Endothelial cell of umbilical vein (primary cell): ENCODE data around the gene IKZF1. TPM values are rescaled to one million over a fixed set of nuclear protein-coding genes. Genes with fewer than 3 reads are reported as not detected.

Source experiments
- BruUV-seq: library from RNA; stranded (reverse); fragments of 400-500 nt; replicated peaks from 2 replicates; lab custom pipeline; 2021; lab: Mats Ljungman, UMichigan
- CTCF ChIA-PET: fragments of 300-600, 350-600 bp; sonication (Branson Sonifier 250); formaldehyde crosslinking; loops from one replicate; lab custom pipeline; 2021; ENCODE audit warnings: antibody characterized with exemption, inconsistent platforms; lab: Charles Lee
- POLR2A ChIA-PET: fragments of 300-600, 350-600 bp; sonication (Branson Sonifier 250); formaldehyde crosslinking; loops from one replicate; lab custom pipeline; 2021; ENCODE audit warnings: antibody characterized with exemption, inconsistent platforms; lab: Charles Lee
- DNase-seq: peaks from one replicate; pipeline ENCODE4 v3.0.0-alpha.2; 2011; ENCODE audit warnings: low read depth, low spot score
- FAIRE-seq: peaks from 2 replicates; lab custom pipeline; 2011; peaks lifted over from hg19 to GRCh38; lab: Jason Lieb, UNC
- H2AFZ ChIP-seq: 2 replicates; pipeline ENCODE4 v1.6.0; 2012; ENCODE audit warnings: low read depth, low read length, control low read depth, inconsistent platforms
- H3K27ac ChIP-seq: 2 replicates; pipeline ENCODE4 v1.5.1; 2011; ENCODE audit warnings: low read depth, mild to moderate bottlenecking, control low read depth, low read length, moderate library complexity; ENCODE audit not compliant: insufficient read depth
- H3K27me3 ChIP-seq, 2 experiments: 2 replicates each; pipeline versions ENCODE4 v1.6.0 to v1.6.1; 2011; ENCODE audit warnings: low read length in 2 of 2, mixed read lengths in 1 of 2; ENCODE audit not compliant: control insufficient read depth in 2 of 2, insufficient read depth in 2 of 2
- H3K36me3 ChIP-seq, 2 experiments: 2 replicates in 1 of 2; 3 replicates in 1 of 2; pipeline ENCODE4 v1.5.1; 2011; ENCODE audit warnings: low read length in 2 of 2, mild to moderate bottlenecking in 1 of 2, moderate library complexity in 1 of 2; ENCODE audit not compliant: control insufficient read depth in 2 of 2, insufficient read depth in 2 of 2; ENCODE audit errors: extremely low read depth in 1 of 2
- H3K4me1 ChIP-seq: 3 replicates; pipeline ENCODE4 v1.5.1; 2011; ENCODE audit warnings: mild to moderate bottlenecking, low read length; ENCODE audit not compliant: control insufficient read depth, insufficient read depth; ENCODE audit errors: extremely low read depth
- H3K4me2 ChIP-seq: 2 replicates; pipeline ENCODE4 v1.6.1; 2011; ENCODE audit warnings: low read length, control low read depth, mixed read lengths; ENCODE audit not compliant: insufficient read depth
- H3K4me3 ChIP-seq, 3 experiments: fragments of 200-600 bp in 1 of 3; sonication (generic), shearing (Covaris generic) in 1 of 3; replicated peaks in 1 of 3; 2 replicates each; pipeline ENCODE4 v1.5.1; 2011 to 2016; ENCODE audit warnings: control low read depth in 3 of 3, low read length in 3 of 3, mild to moderate bottlenecking in 2 of 3, inconsistent platforms in 1 of 3, low read depth in 1 of 3, moderate library complexity in 1 of 3; ENCODE audit not compliant: insufficient read depth in 1 of 3
- H3K79me2 ChIP-seq: 2 replicates; pipeline ENCODE4 v1.6.0; 2012; ENCODE audit warnings: low read length, inconsistent platforms; ENCODE audit not compliant: control insufficient read depth, insufficient read depth
- H3K9ac ChIP-seq: replicated peaks from 2 replicates; pipeline ENCODE3; 2011; ENCODE audit warnings: low read length, control low read depth; ENCODE audit not compliant: insufficient read depth; ENCODE audit errors: extremely low read depth
- H3K9me1 ChIP-seq: replicated peaks from 3 replicates; pipeline ENCODE4 v1.6.0; 2011; ENCODE audit warnings: mild to moderate bottlenecking, low read length; ENCODE audit not compliant: control insufficient read depth, insufficient read depth; ENCODE audit errors: extremely low read depth
- H3K9me3 ChIP-seq: replicated peaks from 2 replicates; pipeline ENCODE4 v1.5.1; 2012; ENCODE audit warnings: low read length, inconsistent platforms; ENCODE audit not compliant: control insufficient read depth, insufficient read depth
- H4K20me1 ChIP-seq: replicated peaks from 2 replicates; pipeline ENCODE3; 2011; ENCODE audit warnings: mild to moderate bottlenecking, low read length; ENCODE audit not compliant: control insufficient read depth, insufficient read depth; ENCODE audit errors: extremely low read depth
- EZH2 ChIP-seq: IDR thresholded peaks from 2 replicates; pipeline ENCODE4 v1.6.1; 2012; ENCODE audit warnings: borderline replicate concordance, low read depth, mild to moderate bottlenecking, moderate library complexity, low read length, inconsistent platforms; ENCODE audit not compliant: severe bottlenecking
- FOS ChIP-seq: IDR thresholded peaks from 2 replicates; pipeline ENCODE4 v1.6.1; 2011; ENCODE audit warnings: mild to moderate bottlenecking, low read length, moderate library complexity, borderline replicate concordance; ENCODE audit not compliant: insufficient read depth
- GATA2 ChIP-seq: IDR thresholded peaks from 2 replicates; pipeline ENCODE4 v1.7.0; 2011; ENCODE audit warnings: low read depth, mild to moderate bottlenecking, moderate library complexity, mixed read lengths, low read length; ENCODE audit not compliant: insufficient read length, insufficient read depth
- JUN ChIP-seq: IDR thresholded peaks from 2 replicates; pipeline ENCODE4 v1.6.1; 2011; ENCODE audit warnings: borderline replicate concordance, low read depth; ENCODE audit not compliant: insufficient read length, insufficient read depth
- MYC ChIP-seq: IDR thresholded peaks from one replicate; pipeline ENCODE4 v1.6.1; 2011; ENCODE audit warnings: mild to moderate bottlenecking, low read depth, low read length
- POLR2A ChIP-seq: IDR thresholded peaks from 2 replicates; pipeline ENCODE4 v1.6.1; 2012; ENCODE audit warnings: low read depth, mild to moderate bottlenecking, control low read depth, low read length
- POLR2AphosphoS5 ChIP-seq: IDR thresholded peaks from 2 replicates; pipeline ENCODE4 v1.6.1; 2012; ENCODE audit warnings: low read depth, mild to moderate bottlenecking, control low read depth, low read length, moderate library complexity; ENCODE audit not compliant: insufficient read depth
- dilution Hi-C: fragments of 300-500 bp; cut with MboI; formaldehyde crosslinking; loops from one replicate; pipeline ENCODE4 v1.15.0; 2019; ENCODE audit warnings: low sequenced_read_pairs; ENCODE audit not compliant: extremely low pct_ligation_motif_present
- intact Hi-C: fragments of 100-400 bp; cut with micrococcal nuclease; formaldehyde crosslinking; loops from one replicate; pipeline ENCODE4 v1.10.0; 2022
- polyA plus RNA-seq, 4 experiments: library from polyadenylated mRNA; depleted of rRNA in 3 of 4; stranded (reverse) in 3 of 4; unstranded in 1 of 4; fragments of >200 nt; gene quantifications; 2 replicates each; pipeline versions ENCODE4 v1.2.1 to v1.2.3, GENCODE V29; 2011 to 2012; ENCODE audit warnings: missing spikeins in 1 of 4
- total RNA-seq: library from RNA; stranded (reverse); gene quantifications from 2 replicates; pipeline ENCODE4 v1.2.3, GENCODE V29; 2021
- TF ChIP-seq, protein P1 (sequence below): IDR thresholded peaks from 2 replicates; pipeline ENCODE4 v1.6.1; 2011; ENCODE audit not compliant: insufficient read depth, insufficient read length
- TF ChIP-seq, protein P2 (sequence below), 2 donors: IDR thresholded peaks; 1 replicate in 1 of 2; 2 replicates in 1 of 2; pipeline ENCODE4 v1.5.1; 2011; ENCODE audit warnings: low read length in 2 of 2, mild to moderate bottlenecking in 2 of 2, moderate library complexity in 2 of 2, control low read depth in 1 of 2, inconsistent platforms in 1 of 2, low read depth in 1 of 2; ENCODE audit not compliant: insufficient read depth in 1 of 2; ENCODE audit errors: extremely low read depth in 1 of 2

Gene IKZF1
- total and polyA plus RNA-seq, 2 donors (not counting 3 experiments of a cell fraction or from before 2014, with no cell fraction given): 0.01 to 0.20 TPM

- intact Hi-C loops (loop anchor here (1.0 to 5.0 kb wide), 6 partner anchors 24 to 694 kb away; no protein-coding TSS in a partner anchor), dilution Hi-C loops (no loop called here)
- H3K9me3 ChIP-seq: no peaks in the 10 kb centered on the region
- ChIA-PET CTCF (interaction anchor here (1.0 to 1.7 kb wide), 6 partner anchors 10 to 714 kb away, joined by 3 to 5 read pairs (median 3); no protein-coding TSS in a partner anchor), POLR2A (no interaction called here)
- H2AFZ ChIP-seq: no peak overlapping the region
- BruUV-seq: no TSS peak
- peak; percentile 95 for FAIRE-seq
- H3K9me1 ChIP-seq: no peaks in the 10 kb centered on the region
- H4K20me1 ChIP-seq: no peaks in the 10 kb centered on the region
- DNase-seq: peak; percentile 98
- no peak for TF ChIP-seq POLR2A
- TF ChIP-seq POLR2AphosphoS5: no peak
- peak; percentile 95 for TF ChIP-seq FOS
- TF ChIP-seq EZH2: no peak
- TF ChIP-seq, protein P1, sequence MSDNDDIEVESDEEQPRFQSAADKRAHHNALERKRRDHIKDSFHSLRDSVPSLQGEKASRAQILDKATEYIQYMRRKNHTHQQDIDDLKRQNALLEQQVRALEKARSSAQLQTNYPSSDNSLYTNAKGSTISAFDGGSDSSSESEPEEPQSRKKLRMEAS: no peak
- TF ChIP-seq GATA2: peak; percentile 74
- peak; percentile 96 for TF ChIP-seq JUN
- peaks cover 51% of the 10 kb centered on the region for H3K79me2 ChIP-seq
- peaks cover 41% of the 10 kb centered on the region for H3K4me1 ChIP-seq
- H3K9ac ChIP-seq: no peak overlapping the region
- peak overlapping the region; percentile 40 for H3K27ac ChIP-seq
- no peak overlapping the region for H3K4me3 ChIP-seq
- H3K27me3 ChIP-seq: no peaks in the 10 kb centered on the region
- peaks cover 0 to 10% of the 10 kb centered on the region in 2 experiments for H3K36me3 ChIP-seq
- H3K4me2 ChIP-seq: peak overlapping the region; percentile 56
Observed at GRCh38 chr7:50446542-50446960, 142.0 kb downstream of the IKZF1 start.

- ChIA-PET POLR2A (no interaction called here), CTCF (interaction anchor here (1.2 to 1.6 kb wide), 2 partner anchors 8 to 712 kb away, joined by 4 to 6 read pairs; no protein-coding TSS in a partner anchor)
- H4K20me1 ChIP-seq: no peaks in the 10 kb centered on the region
- no peak overlapping the region for H3K27ac ChIP-seq
- H3K4me2 ChIP-seq: peak overlapping the region; percentile 75
- intact Hi-C loops: loop anchor here (5.0 kb wide), 2 partner anchors 513 to 618 kb away; no protein-coding TSS in a partner anchor
- H3K9me3 ChIP-seq: no peaks in the 10 kb centered on the region
- no peak for DNase-seq
- H3K9me1 ChIP-seq: no peaks in the 10 kb centered on the region
- no TSS peak for BruUV-seq
- dilution Hi-C loops: no loop called here
- H2AFZ ChIP-seq: no peak overlapping the region
- no peak for TF ChIP-seq GATA2
- TF ChIP-seq FOS: no peak
- no peak for TF ChIP-seq POLR2AphosphoS5
- TF ChIP-seq MYC: no peak
- TF ChIP-seq, protein P2, sequence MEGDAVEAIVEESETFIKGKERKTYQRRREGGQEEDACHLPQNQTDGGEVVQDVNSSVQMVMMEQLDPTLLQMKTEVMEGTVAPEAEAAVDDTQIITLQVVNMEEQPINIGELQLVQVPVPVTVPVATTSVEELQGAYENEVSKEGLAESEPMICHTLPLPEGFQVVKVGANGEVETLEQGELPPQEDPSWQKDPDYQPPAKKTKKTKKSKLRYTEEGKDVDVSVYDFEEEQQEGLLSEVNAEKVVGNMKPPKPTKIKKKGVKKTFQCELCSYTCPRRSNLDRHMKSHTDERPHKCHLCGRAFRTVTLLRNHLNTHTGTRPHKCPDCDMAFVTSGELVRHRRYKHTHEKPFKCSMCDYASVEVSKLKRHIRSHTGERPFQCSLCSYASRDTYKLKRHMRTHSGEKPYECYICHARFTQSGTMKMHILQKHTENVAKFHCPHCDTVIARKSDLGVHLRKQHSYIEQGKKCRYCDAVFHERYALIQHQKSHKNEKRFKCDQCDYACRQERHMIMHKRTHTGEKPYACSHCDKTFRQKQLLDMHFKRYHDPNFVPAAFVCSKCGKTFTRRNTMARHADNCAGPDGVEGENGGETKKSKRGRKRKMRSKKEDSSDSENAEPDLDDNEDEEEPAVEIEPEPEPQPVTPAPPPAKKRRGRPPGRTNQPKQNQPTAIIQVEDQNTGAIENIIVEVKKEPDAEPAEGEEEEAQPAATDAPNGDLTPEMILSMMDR (IDR thresholded peaks at IDR 0.05; ENCODE audit: extremely low read depth in 1 of 2, insufficient read depth in 1 of 2, low read depth in 1 of 2, low read length in 2 of 2): no peak
- TF ChIP-seq, protein P1: no peak
- TF ChIP-seq POLR2A: no peak
- no peak overlapping the region for H3K9ac ChIP-seq
- H3K4me1 ChIP-seq: peaks cover 41% of the 10 kb centered on the region
- H3K79me2 ChIP-seq: peaks cover 32% of the 10 kb centered on the region
- peaks cover 0 to 2% of the 10 kb centered on the region in 2 experiments for H3K27me3 ChIP-seq
- peak overlapping the region in 1 of 3 experiments; percentile 64 for H3K4me3 ChIP-seq
- H3K36me3 ChIP-seq: peaks cover 0 to 7% of the 10 kb centered on the region in 2 experiments
- FAIRE-seq: no peak
Observed at GRCh38 chr7:50448823-50449222, 144.3 kb downstream of the IKZF1 start.
